Thyroid gland (tissue), 4 donors: Measurements from ENCODE around the gene PARP9. TPM values are rescaled to one million over a fixed set of nuclear protein-coding genes. Genes with fewer than 3 reads are reported as not detected.

Source experiments
- DNase-seq, 2 donors: peaks; one replicate each; pipeline ENCODE4 v3.0.0-alpha.2; 2019
- H3K27ac ChIP-seq, 3 donors: fragments of 200-600 bp; sonication (generic); 1 replicate in 2 of 3; 2 replicates in 1 of 3; pipeline ENCODE4 v1.5.1; 2016 to 2019; ENCODE audit warnings: mild to moderate bottlenecking in 1 of 3, moderate library complexity in 1 of 3
- H3K27me3 ChIP-seq: fragments of 200-600 bp; sonication (generic); one replicate; pipeline ENCODE4 v1.5.1; 2019
- H3K36me3 ChIP-seq, 2 donors: fragments of 200-600 bp; sonication (generic); one replicate each; pipeline ENCODE4 v1.5.1; 2016 to 2019
- H3K4me1 ChIP-seq, 2 donors: fragments of 200-600 bp; sonication (generic); one replicate each; pipeline ENCODE4 v1.5.1; 2017 to 2019
- H3K4me3 ChIP-seq, 3 donors: fragments of 200-600 bp; sonication (generic); replicated peaks in 1 of 3; 1 replicate in 2 of 3; 2 replicates in 1 of 3; pipeline ENCODE4 v1.5.1; 2016; ENCODE audit warnings: mild to moderate bottlenecking in 1 of 3
- H3K9me3 ChIP-seq: fragments of 200-600 bp; sonication (generic); one replicate; pipeline ENCODE4 v1.5.1; 2017
- POLR2A ChIP-seq, 2 donors: fragments of 450-650 bp; IDR thresholded peaks; one replicate each; pipeline ENCODE4 v1.6.1; 2017; ENCODE audit warnings: antibody characterized with exemption in 2 of 2, mild to moderate bottlenecking in 2 of 2, moderate library complexity in 1 of 2
- WGBS, 2 donors: methylation state at CpG; one replicate each; pipeline ENCODE4 v1.1.5; 2017; 5-methylcytosine and 5-hydroxymethylcytosine counted together
- intact Hi-C: fragments of 100-400 bp; cut with DNase I; formaldehyde crosslinking; loops from one replicate; pipeline ENCODE4 v1.15.1; 2023
- total RNA-seq, 4 donors: library from RNA; depleted of rRNA; stranded (reverse); fragments of >200 nt; gene quantifications; one replicate each; pipeline ENCODE4 v1.2.3, GENCODE V29; 2016
- TF ChIP-seq, protein P1 (sequence below), 6 experiments: fragments of 200-600 bp in 3 of 6; fragments of 450-650 bp in 3 of 6; sonication (generic) in 3 of 6; IDR thresholded peaks; one replicate each; pipeline ENCODE4 v1.5.1; 2016 to 2019; ENCODE audit warnings: antibody characterized with exemption in 6 of 6, mild to moderate bottlenecking in 2 of 6, inconsistent platforms in 1 of 6, moderate library complexity in 1 of 6

Gene PARP9
- total RNA-seq, 4 donors from 2014 or later = 22.9 to 34.0 (median 31.5) TPM

DNA sequence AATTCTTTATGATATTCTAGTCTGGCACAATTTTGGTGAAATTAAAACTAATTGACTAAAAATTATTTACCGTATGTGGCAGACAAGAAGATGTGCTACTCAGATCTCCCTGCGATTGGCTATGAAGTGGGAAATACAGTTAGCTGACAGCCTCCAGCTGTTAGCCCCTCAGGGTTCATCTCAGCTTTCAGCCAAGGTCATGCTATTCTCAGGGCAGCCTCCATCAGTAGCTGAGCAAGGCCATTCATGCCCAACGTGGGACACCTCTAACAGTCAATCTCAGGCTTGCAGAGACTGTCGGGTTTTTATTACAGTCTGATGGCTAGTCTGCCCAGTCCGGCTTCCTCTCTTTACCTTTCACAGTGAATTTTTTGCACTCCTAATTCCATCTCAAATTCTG, 6.7 kb downstream of the PARP9 start:
- intact Hi-C loops = no loop called here
- no peak for DNase-seq
- H3K27me3 ChIP-seq = no peaks in the 10 kb centered on the region
- peaks cover 13 to 23% of the 10 kb centered on the region in 2 donors for H3K36me3 ChIP-seq
- no peak overlapping the region for H3K27ac ChIP-seq
- peaks cover 0 to 6% of the 10 kb centered on the region in 2 donors for H3K4me1 ChIP-seq
- H3K9me3 ChIP-seq = no peaks in the 10 kb centered on the region
- H3K4me3 ChIP-seq = no peak overlapping the region
- TF ChIP-seq, protein P1, sequence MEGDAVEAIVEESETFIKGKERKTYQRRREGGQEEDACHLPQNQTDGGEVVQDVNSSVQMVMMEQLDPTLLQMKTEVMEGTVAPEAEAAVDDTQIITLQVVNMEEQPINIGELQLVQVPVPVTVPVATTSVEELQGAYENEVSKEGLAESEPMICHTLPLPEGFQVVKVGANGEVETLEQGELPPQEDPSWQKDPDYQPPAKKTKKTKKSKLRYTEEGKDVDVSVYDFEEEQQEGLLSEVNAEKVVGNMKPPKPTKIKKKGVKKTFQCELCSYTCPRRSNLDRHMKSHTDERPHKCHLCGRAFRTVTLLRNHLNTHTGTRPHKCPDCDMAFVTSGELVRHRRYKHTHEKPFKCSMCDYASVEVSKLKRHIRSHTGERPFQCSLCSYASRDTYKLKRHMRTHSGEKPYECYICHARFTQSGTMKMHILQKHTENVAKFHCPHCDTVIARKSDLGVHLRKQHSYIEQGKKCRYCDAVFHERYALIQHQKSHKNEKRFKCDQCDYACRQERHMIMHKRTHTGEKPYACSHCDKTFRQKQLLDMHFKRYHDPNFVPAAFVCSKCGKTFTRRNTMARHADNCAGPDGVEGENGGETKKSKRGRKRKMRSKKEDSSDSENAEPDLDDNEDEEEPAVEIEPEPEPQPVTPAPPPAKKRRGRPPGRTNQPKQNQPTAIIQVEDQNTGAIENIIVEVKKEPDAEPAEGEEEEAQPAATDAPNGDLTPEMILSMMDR (IDR thresholded peaks at IDR 0.05) = no peak
- no peak for TF ChIP-seq POLR2A (IDR thresholded peaks at IDR 0.05)
- WGBS, 2 donors = 90 to 98% methylated on average over 5 of the region's 5 CpGs

DNA sequence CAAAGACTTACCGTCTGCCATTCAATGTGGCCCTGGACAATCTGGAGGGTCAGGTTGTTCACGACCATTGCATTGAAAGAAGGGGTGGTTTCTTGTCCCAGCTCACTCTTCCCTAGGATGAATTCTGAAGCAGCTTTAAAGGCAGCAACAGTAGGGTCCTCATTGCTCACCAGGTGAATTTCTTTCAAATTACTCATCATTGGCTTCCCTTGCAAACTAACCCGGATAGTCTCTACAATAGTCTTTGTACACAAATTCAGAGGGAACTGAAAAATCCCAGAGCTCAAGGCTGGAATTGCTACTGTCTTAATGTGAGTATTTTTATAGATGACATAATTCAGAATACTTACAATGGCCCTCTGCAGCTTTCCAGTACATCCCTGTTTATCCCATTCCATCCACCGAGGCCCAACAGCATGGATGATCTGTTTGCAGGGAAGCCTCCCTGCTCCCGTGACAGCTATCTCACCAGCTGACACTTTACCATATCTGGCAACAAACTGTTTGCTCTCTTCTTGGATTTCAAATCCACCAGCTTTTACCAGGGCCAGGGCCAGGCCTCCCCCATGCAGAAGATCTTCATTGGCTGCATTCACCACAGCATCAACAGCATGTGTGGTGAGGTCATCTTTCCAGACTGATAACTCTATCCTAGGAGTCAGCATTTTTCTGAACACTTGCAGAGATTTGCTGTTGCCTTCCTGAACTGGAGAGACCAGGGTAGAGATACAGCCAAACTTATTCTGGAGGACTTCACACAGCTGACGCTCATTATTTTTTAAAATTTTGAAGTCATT, 8.6 kb downstream of the PARP9 start:
- DNase-seq = no peak
- TF ChIP-seq POLR2A (IDR thresholded peaks at IDR 0.05) = no peak
- TF ChIP-seq, protein P1 (IDR thresholded peaks at IDR 0.05) = no peak
- no peak overlapping the region for H3K4me3 ChIP-seq
- H3K4me1 ChIP-seq = no peaks in the 10 kb centered on the region
- no peaks in the 10 kb centered on the region for H3K27me3 ChIP-seq
- H3K27ac ChIP-seq = no peak overlapping the region
- WGBS, 2 donors = 90 to 91% methylated on average over 6 of the region's 6 CpGs
- peaks cover 23 to 39% of the 10 kb centered on the region in 2 donors for H3K36me3 ChIP-seq
- H3K9me3 ChIP-seq = no peaks in the 10 kb centered on the region
- intact Hi-C loops = no loop called here

DNA sequence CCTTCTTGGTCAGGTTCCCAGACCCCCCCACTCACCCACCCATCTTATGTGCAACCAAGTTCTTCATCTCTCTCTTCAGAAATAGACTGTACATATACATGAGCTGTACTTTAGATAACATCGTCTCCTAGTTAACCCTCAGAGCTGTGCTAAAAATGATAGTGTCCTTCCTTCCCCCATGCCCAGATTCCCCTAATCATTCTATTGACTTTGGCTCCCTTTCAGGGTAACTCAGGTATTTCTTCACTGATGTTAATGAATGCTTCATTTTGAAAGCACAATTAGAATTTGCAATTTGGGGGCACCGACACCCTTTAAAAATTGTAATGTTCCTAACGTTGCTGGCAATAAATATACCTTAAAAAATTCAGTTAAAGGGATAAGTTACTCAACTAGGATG, 10.9 kb downstream of the PARP9 start:
- peaks cover 28 to 40% of the 10 kb centered on the region in 2 donors for H3K36me3 ChIP-seq
- H3K4me3 ChIP-seq = no peak overlapping the region

DNA sequence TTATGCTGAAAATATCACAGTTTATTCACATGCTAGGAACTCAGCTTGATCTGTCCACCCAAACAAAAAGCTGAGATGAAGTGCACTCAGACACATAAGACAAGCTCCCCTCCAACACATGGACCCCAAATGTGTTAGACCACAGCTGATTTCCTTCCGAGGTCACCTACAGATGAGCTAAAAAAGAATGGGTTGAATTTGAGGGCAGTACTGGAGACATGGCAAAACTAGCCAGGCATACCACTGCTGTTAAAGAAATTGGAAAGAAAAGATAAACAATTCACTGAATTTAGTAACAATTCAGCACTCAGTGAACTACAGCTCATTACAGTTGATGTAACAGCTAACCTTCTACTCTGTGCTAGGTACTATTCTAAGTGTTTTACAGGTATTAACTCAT, 15.5 kb downstream of the PARP9 start:
- intact Hi-C loops = no loop called here
- 96% methylated on average over 1 of the region's 1 CpG for WGBS, 2 donors
- TF ChIP-seq, protein P1 (IDR thresholded peaks at IDR 0.05) = no peak
- no peak for TF ChIP-seq POLR2A (IDR thresholded peaks at IDR 0.05)

More for the DNA sequence above, 10.9 kb downstream of the PARP9 start:
- TF ChIP-seq, protein P1 (IDR thresholded peaks at IDR 0.05) = no peak
- no peak for TF ChIP-seq POLR2A (IDR thresholded peaks at IDR 0.05)
- DNase-seq = no peak
- 58 to 60% methylated on average over 3 of the region's 3 CpGs for WGBS, 2 donors
- no peak overlapping the region for H3K27ac ChIP-seq
- no peaks in the 10 kb centered on the region for H3K27me3 ChIP-seq
- H3K4me1 ChIP-seq = no peaks in the 10 kb centered on the region
- intact Hi-C loops = no loop called here
- no peaks in the 10 kb centered on the region for H3K9me3 ChIP-seq

DNA sequence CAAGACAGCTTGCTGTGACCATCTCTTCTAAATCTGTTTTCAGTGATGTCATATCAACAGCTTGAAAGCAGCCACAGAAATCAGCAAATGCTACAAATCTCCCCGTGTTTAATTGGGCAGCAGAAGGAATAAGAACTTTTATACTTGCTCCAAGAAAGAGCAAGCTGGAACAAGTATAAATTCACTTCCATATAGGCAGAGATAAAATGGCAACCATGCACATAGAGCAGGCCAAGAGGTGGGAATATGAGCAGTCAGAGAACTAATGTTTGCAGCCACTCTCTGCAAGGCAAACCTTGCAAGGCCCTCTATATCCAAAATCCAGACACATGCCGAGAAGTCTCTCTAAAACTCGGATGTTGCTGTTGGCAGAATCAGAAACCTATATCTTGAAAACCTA, 16.0 kb downstream of the PARP9 start:
- H3K27me3 ChIP-seq = no peaks in the 10 kb centered on the region
- DNase-seq = no peak
- no peaks in the 10 kb centered on the region for H3K4me1 ChIP-seq
- TF ChIP-seq, protein P1 (IDR thresholded peaks at IDR 0.05) = no peak
- TF ChIP-seq POLR2A (IDR thresholded peaks at IDR 0.05) = no peak
- H3K4me3 ChIP-seq = no peak overlapping the region
- WGBS, 2 donors = 90 to 91% methylated on average over 3 of the region's 3 CpGs
- H3K27ac ChIP-seq = no peak overlapping the region
- peaks cover 28 to 38% of the 10 kb centered on the region in 2 donors for H3K36me3 ChIP-seq
- no peaks in the 10 kb centered on the region for H3K9me3 ChIP-seq
- intact Hi-C loops = no loop called here

More for the DNA sequence above, 15.5 kb downstream of the PARP9 start:
- DNase-seq = no peak
- Histone ChIP-seq H3K4me3 (no peak overlapping the region), H3K9me3 (no peaks in the 10 kb centered on the region), H3K4me1 (no peaks in the 10 kb centered on the region), H3K27me3 (no peaks in the 10 kb centered on the region), H3K36me3 (peaks cover 28 to 38% of the 10 kb centered on the region in 2 donors), H3K27ac (no peak overlapping the region)
